Thoracic aorta (tissue), 2 donors: ENCODE data around the gene GID4. TPM values are rescaled to one million over a fixed set of nuclear protein-coding genes. Genes with fewer than 3 reads are reported as not detected.

Source experiments
- ATAC-seq: fragments of 150-250 bp; one replicate; pipeline ENCODE4 v1.8.0; 2017; ENCODE audit warnings: low read depth; ENCODE audit not compliant: insufficient number of reproducible peaks, low FRiP score
- DNase-seq: peaks from one replicate; pipeline ENCODE4 v3.0.0-alpha.2; 2020; ENCODE audit warnings: low spot score
- H3K27ac ChIP-seq, 2 donors: fragments of 200-600 bp; sonication (generic); 1 replicate in 1 of 2; 2 replicates in 1 of 2; pipeline ENCODE4 v1.5.1; 2016; ENCODE audit warnings: mild to moderate bottlenecking in 2 of 2, moderate library complexity in 2 of 2
- H3K27me3 ChIP-seq: fragments of 200-600 bp; sonication (generic); replicated peaks from 2 replicates; pipeline ENCODE4 v1.6.0; 2016; ENCODE audit warnings: mild to moderate bottlenecking; ENCODE audit not compliant: insufficient read depth
- H3K36me3 ChIP-seq: fragments of 200-600 bp; sonication (generic); one replicate; pipeline ENCODE4 v1.5.1; 2016
- H3K4me1 ChIP-seq, 2 donors: fragments of 200-600 bp; sonication (generic); 1 replicate in 1 of 2; 2 replicates in 1 of 2; pipeline versions ENCODE4 v1.5.1 to v1.6.0; 2016; ENCODE audit warnings: low read depth in 2 of 2, mild to moderate bottlenecking in 1 of 2; ENCODE audit not compliant: control insufficient read depth in 1 of 2
- H3K4me3 ChIP-seq: fragments of 200-600 bp; sonication (generic); 2 replicates; pipeline ENCODE4 v1.5.1; 2016; ENCODE audit warnings: mild to moderate bottlenecking
- H3K9me3 ChIP-seq: fragments of 200-600 bp; sonication (generic); 2 replicates; pipeline ENCODE4 v1.5.1; 2016
- CTCF ChIP-seq: fragments of 200-600 bp; sonication (generic); IDR thresholded peaks from one replicate; pipeline ENCODE4 v1.5.1; 2019; ENCODE audit warnings: antibody characterized with exemption
- total RNA-seq, 2 donors: library from RNA; depleted of rRNA; stranded (reverse); fragments of >200 nt; gene quantifications; one replicate each; pipeline versions ENCODE4 v1.1.0 to v1.2.3, GENCODE V29; 2016

The GID4 gene
- total RNA-seq, 2 donors from 2014 or later = 13.5 to 16.4 TPM

DNA sequence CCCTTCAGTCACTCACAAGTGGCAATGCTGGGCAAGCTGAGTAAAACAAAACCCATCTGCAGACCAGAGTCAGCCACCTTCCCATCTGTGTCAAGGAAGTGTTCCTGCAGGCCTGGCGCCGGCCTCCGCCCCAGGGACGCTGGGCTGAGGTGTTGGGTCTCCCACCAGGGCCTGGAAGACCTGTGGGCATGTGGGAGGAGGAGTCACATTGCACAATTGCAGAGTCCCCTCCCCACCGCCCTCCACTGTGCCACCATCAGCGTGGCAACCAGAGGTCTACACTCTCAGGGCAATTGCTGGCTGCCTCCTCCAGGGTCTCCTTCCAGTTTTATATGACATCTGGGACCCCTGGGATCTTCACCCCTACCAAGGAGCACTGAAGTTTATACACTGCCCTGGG, 66.4 kb downstream of the GID4 start:
- ATAC-seq (no peak), DNase-seq (no peak)
- H3K27ac ChIP-seq = no peak overlapping the region
- no peaks in the 10 kb centered on the region for H3K27me3 ChIP-seq
- H3K4me3 ChIP-seq = no peak overlapping the region
- no peaks in the 10 kb centered on the region for H3K4me1 ChIP-seq
- no peak for TF ChIP-seq CTCF
- H3K9me3 ChIP-seq = no peaks in the 10 kb centered on the region
- peaks cover 28% of the 10 kb centered on the region for H3K36me3 ChIP-seq

- no peak for DNase-seq
- TF ChIP-seq CTCF = no peak
- H3K27me3 ChIP-seq = no peaks in the 10 kb centered on the region
- no peaks in the 10 kb centered on the region for H3K4me1 ChIP-seq
- no peaks in the 10 kb centered on the region for H3K9me3 ChIP-seq
- H3K4me3 ChIP-seq = no peak overlapping the region
- H3K36me3 ChIP-seq = peaks cover 23% of the 10 kb centered on the region
- no peak for ATAC-seq
- H3K27ac ChIP-seq = no peak overlapping the region
Measured at GRCh38 chr17:18106211-18106610, 67.0 kb downstream of the GID4 start.

DNA sequence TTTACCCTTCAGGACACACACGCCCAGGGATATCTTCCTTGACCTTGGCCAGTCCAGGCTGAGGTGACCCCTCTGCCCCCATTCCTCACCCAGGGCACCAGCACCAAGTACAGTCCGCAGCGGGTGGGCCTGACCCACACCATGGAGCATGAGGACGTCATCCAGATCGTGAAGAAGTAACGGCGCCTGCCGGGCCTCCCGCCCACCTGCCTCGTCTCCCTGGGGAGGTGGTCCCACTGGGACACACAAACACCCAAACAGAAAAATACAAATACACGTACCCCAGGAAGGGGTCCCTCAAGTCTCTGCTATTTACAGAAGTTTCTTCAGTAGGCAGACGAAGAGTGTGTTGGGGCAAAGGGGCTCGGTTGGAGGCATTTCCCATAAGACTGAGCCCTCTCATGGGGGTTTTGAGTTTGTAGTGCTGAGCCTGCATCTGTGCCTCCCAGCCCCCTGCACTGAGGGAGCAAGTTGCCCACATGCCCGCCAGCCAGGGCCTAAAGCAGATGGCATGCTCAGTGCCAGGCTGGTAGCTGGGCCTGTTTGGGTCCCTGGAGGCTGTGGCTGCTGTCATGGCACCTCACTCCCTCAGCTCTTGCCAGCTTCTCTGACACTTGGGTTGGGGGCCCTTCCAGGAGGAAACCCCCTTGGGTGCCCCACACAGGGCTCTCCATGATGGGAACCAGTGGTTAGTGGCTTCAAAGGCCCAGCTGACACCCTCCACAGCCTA, 68.0 kb downstream of the GID4 start:
- ATAC-seq = no peak
- peaks cover 22% of the 10 kb centered on the region for H3K36me3 ChIP-seq

GRCh38 chr17:18107971-18108370, 68.8 kb downstream of the GID4 start:
- Histone ChIP-seq H3K4me1 (no peaks in the 10 kb centered on the region), H3K4me3 (no peak overlapping the region), H3K9me3 (no peaks in the 10 kb centered on the region), H3K36me3 (peaks cover 22% of the 10 kb centered on the region), H3K27ac (no peak overlapping the region), H3K27me3 (no peaks in the 10 kb centered on the region)
- ATAC-seq (no peak), DNase-seq (no peak)
- TF ChIP-seq CTCF = no peak

More for the DNA sequence above, 68.0 kb downstream of the GID4 start:
- TF ChIP-seq CTCF = no peak
- no peaks in the 10 kb centered on the region for H3K27me3 ChIP-seq
- DNase-seq = no peak
- H3K4me3 ChIP-seq = no peak overlapping the region
- H3K4me1 ChIP-seq = no peaks in the 10 kb centered on the region
- H3K9me3 ChIP-seq = no peaks in the 10 kb centered on the region
- no peak overlapping the region for H3K27ac ChIP-seq

DNA sequence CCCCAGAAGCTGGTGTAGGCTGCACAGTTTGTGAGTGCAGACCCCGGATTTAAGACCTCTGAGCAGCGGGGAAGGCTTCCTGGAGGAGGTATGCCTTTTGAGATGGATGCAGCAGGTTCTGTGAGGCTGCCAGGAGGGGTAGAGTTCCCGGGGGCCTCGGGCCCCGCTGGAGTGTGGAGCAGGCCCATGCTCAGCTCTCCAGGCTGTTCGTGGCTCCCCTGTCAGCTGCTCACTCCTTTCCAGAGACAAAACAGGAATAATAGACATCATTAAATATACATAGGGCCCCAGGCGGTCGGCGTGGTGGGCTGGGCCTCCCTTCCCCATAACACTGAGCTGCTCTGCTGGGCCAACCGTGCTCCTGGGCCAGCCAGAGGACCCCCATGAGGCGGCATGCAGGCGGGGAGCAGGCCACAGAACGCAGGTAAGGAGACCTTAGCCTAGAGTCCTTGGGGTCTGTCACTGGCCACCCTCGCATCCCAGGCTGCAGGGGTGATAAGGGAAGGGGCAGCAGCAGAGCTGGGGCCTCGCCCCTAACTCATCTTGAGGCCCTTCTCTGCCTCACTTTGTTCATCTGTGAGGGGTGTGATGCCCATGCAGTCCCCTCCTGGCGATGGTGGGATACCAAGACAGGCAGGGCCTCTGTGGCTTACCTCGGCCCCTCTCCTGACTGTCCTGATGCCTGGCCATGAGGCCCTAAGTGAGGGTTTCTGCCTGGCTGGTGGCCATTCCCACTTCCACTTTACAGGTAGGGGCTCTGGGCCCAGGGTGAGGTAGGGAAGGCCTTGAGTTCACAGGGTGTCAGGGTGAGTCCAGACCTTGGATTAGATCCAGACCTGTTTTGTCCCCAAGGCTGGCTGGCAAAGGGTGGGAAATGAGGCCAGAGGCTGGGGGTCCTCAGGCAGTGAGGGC, 69.4 kb downstream of the GID4 start, which contains the start of gene MYO15A:
Gene MYO15A (plus strand): TSS at position 356 of the 912 bp plus-strand sequence. CDS start 10,045 bp downstream, outside the sequence.
- ATAC-seq = no peak
- H3K27ac ChIP-seq = no peak within 1 kb of the TSS
- no peaks in the 10 kb centered on the region for H3K4me1 ChIP-seq
- peaks cover 19% of the 10 kb centered on the region for H3K36me3 ChIP-seq
- H3K27me3 ChIP-seq = no peaks in the 10 kb centered on the region
- H3K9me3 ChIP-seq = no peaks in the 10 kb centered on the region
- DNase-seq = no peak
- TF ChIP-seq CTCF = no peak
- H3K4me3 ChIP-seq = no peak within 1 kb of the TSS
